Measurements from ENCODE around the gene CEP295NL. TPM values are rescaled to one million over a fixed set of nuclear protein-coding genes. Genes with fewer than 3 reads are reported as not detected.

The CEP295NL gene
- total RNA-seq, 1 experiment from 2014 or later = 1.8 TPM

DNA sequence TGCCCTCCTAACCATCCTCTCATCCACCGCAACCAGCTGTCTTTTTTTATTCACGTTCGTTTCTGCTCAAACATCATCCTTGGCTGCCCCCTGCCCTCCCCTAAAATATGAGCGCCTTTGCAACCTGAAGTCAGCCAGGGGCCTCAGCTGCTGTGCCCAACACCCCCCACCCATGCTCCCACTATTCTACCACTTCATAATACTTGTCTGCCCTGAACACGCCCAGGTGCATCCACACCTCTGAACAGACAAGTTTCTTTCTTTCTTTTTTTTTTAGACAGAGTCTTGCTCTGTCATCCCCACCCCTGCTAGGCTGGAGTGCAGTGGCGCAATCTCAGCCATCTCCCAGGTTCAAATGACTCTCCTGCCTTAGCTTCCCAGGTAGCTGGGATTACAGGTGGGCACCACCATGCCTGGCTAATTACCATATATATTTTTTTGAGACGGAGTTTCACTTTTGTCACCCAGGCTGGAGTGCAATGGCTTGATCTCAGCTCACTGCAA, 26.9 kb downstream of the CEP295NL start:
- ChIA-PET CTCF (no interaction called here), POLR2A (ENCODE audit: unreplicated experiment) (no interaction called here)
- H3K9me3 ChIP-seq (ENCODE audit: low read length) = no peaks in the 10 kb centered on the region
- ATAC-seq (no peak), DNase-seq (no peak)
- TF ChIP-seq EZH2phosphoT487 (IDR thresholded peaks at IDR 0.05; ENCODE audit: borderline replicate concordance, low read length) (no peak), EZH2 (IDR thresholded peaks at IDR 0.05; ENCODE audit: low read length, unreplicated experiment) (no peak)
- TF ChIP-seq, protein P1, sequence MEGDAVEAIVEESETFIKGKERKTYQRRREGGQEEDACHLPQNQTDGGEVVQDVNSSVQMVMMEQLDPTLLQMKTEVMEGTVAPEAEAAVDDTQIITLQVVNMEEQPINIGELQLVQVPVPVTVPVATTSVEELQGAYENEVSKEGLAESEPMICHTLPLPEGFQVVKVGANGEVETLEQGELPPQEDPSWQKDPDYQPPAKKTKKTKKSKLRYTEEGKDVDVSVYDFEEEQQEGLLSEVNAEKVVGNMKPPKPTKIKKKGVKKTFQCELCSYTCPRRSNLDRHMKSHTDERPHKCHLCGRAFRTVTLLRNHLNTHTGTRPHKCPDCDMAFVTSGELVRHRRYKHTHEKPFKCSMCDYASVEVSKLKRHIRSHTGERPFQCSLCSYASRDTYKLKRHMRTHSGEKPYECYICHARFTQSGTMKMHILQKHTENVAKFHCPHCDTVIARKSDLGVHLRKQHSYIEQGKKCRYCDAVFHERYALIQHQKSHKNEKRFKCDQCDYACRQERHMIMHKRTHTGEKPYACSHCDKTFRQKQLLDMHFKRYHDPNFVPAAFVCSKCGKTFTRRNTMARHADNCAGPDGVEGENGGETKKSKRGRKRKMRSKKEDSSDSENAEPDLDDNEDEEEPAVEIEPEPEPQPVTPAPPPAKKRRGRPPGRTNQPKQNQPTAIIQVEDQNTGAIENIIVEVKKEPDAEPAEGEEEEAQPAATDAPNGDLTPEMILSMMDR (conservative IDR thresholded peaks at IDR 0.05; ENCODE audit: low read depth, low read length) = no peak
- no peak overlapping the region for H3K4me3 ChIP-seq (ENCODE audit: low read length)
- BruUV-seq (replicated peaks) = no TSS peak
- H3K4me2 ChIP-seq (ENCODE audit: low read length) = peak overlapping the region; percentile 41
- H3K9me2 ChIP-seq (replicated peaks; ENCODE audit: low read length) = no peaks in the 10 kb centered on the region
- H3K9ac ChIP-seq (ENCODE audit: low read length) = peak overlapping the region; percentile 29
- peaks cover 23% of the 10 kb centered on the region for H3K4me1 ChIP-seq (ENCODE audit: insufficient read depth, low read length)
- no peaks in the 10 kb centered on the region for H3F3A ChIP-seq (ENCODE audit: low read length, unreplicated experiment)
- H2AFZ ChIP-seq (ENCODE audit: low read length) = peak overlapping the region; percentile 43; the same call in 1 of the 2 replicates
- H3K27me3 ChIP-seq (ENCODE audit: low read length) = no peaks in the 10 kb centered on the region
- H3K36me3 ChIP-seq (ENCODE audit: low read depth, low read length) = peaks cover 4% of the 10 kb centered on the region; the same call in 1 of the 2 replicates
- intact Hi-C loops (cut with micrococcal nuclease) = no loop called here
- H4K20me1 ChIP-seq (ENCODE audit: low read length) = no peaks in the 10 kb centered on the region
- peaks cover 5% of the 10 kb centered on the region; the same call in 1 of the 2 replicates for H3K79me2 ChIP-seq (ENCODE audit: low read length)
- H3K27ac ChIP-seq (ENCODE audit: low read length) = peak overlapping the region; percentile 59

DNA sequence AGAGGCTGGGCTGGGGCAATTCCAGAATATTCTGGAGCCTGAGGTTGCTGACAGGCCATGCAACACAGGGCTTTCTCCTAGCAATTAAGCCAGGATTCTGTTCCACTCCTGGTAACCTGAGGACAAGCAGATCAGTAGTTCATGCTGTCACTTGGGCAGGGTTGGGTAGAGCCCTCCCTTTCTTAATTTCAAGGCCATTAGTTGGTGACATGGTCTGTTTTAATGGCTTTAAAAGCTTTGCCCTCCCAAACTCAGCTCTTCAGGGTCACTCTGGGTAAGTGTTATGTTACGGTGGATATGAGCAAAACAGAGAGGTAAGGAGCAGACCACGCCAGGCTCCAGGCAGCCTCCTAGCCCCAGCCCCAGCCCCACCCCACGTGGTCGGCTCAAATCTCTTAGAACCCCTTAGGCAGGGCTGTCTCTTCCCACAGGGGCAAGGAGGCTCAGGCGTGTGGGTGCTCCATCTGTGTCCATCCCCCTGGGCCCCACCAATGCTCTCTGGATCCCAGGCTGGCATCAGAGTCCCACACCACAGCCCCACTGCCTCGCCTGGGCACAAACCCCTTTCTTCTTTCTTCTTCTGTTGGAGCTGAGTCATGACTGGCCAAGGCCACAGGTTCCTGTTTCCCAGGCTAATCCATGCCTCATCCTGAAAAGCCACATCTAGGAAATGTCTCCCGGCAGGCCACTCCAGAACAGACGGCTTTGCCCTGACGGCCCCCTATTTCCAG, 27.5 kb downstream of the CEP295NL start:
- Histone ChIP-seq H2AFZ (ENCODE audit: low read length) (peak overlapping the region; percentile 43; the same call in 1 of the 2 replicates), H3K27ac (ENCODE audit: low read length) (peak overlapping the region; percentile 59), H3K9ac (ENCODE audit: low read length) (peak overlapping the region; percentile 29), H3K36me3 (ENCODE audit: low read depth, low read length) (peaks cover 4% of the 10 kb centered on the region; the same call in 1 of the 2 replicates), H3K79me2 (ENCODE audit: low read length) (peaks cover 5% of the 10 kb centered on the region; the same call in 1 of the 2 replicates), H3K9me2 (replicated peaks; ENCODE audit: low read length) (no peaks in the 10 kb centered on the region), H3F3A (ENCODE audit: low read length, unreplicated experiment) (no peaks in the 10 kb centered on the region), H3K4me2 (ENCODE audit: low read length) (peak overlapping the region; percentile 41), H3K9me3 (ENCODE audit: low read length) (no peaks in the 10 kb centered on the region), H3K27me3 (ENCODE audit: low read length) (no peaks in the 10 kb centered on the region), H3K4me3 (ENCODE audit: low read length) (no peak overlapping the region), H3K4me1 (ENCODE audit: insufficient read depth, low read length) (peaks cover 23% of the 10 kb centered on the region), H4K20me1 (ENCODE audit: low read length) (no peaks in the 10 kb centered on the region)
- intact Hi-C loops (cut with micrococcal nuclease) = no loop called here
- CTCF ChIA-PET = interaction anchor here (0.9 kb wide), 1 partner anchor 96 kb away, joined by 4 read pairs; no protein-coding TSS in a partner anchor
- POLR2A ChIA-PET (ENCODE audit: unreplicated experiment) = interaction anchor here (0.7 kb wide), 1 partner anchor 8 kb away, joined by 7 read pairs; no protein-coding TSS in a partner anchor
- no TSS peak for BruUV-seq (replicated peaks)
- TF ChIP-seq, protein P1 (conservative IDR thresholded peaks at IDR 0.05; ENCODE audit: low read depth, low read length) = no peak
- TF ChIP-seq EZH2 (IDR thresholded peaks at IDR 0.05; ENCODE audit: low read length, unreplicated experiment) (no peak), EZH2phosphoT487 (IDR thresholded peaks at IDR 0.05; ENCODE audit: borderline replicate concordance, low read length) (no peak)
- DNase-seq (peak; percentile 52), ATAC-seq (peak; percentile 64)
